ENCODE data around the gene SPIN1.

- TF ChIP-seq ZNF274 (IDR thresholded peaks at IDR 0.05; ENCODE audit: low read depth, low read length) (no peak), SUZ12 (IDR thresholded peaks at IDR 0.05; ENCODE audit: extremely low read depth, insufficient read depth, insufficient read length) (no peak), YY1 (IDR thresholded peaks at IDR 0.05; ENCODE audit: insufficient read depth, insufficient read length) (no peak)
Observed at GRCh38 chr9:88446728-88447127, 58.5 kb downstream of the SPIN1 start.

Data from NT2/D1 (cell line).